Measurements from ENCODE around the gene POLRMT.
"Not testable (repeated sequence)": the region's sequence is repeated elsewhere in the genome, so short reads cannot be mapped to it uniquely, and the experiment has no call there.

POLRMT gene

GRCh38 chr19:590750-591098 lies 42.6 kb downstream of the POLRMT start:
- DNase-seq = no peak

- peak in 1 of 4 experiments; percentile 31 for DNase-seq
Measured at GRCh38 chr19:590396-590745, 43.0 kb downstream of the POLRMT start.

- no peak for DNase-seq
Measured at GRCh38 chr19:589693-590395, 43.5 kb downstream of the POLRMT start, which contains the start of gene HCN2. Gene HCN2, plus strand, starts transcription at chr19:589881. Its CDS starts 65 bp downstream, at chr19:589946.

DNA sequence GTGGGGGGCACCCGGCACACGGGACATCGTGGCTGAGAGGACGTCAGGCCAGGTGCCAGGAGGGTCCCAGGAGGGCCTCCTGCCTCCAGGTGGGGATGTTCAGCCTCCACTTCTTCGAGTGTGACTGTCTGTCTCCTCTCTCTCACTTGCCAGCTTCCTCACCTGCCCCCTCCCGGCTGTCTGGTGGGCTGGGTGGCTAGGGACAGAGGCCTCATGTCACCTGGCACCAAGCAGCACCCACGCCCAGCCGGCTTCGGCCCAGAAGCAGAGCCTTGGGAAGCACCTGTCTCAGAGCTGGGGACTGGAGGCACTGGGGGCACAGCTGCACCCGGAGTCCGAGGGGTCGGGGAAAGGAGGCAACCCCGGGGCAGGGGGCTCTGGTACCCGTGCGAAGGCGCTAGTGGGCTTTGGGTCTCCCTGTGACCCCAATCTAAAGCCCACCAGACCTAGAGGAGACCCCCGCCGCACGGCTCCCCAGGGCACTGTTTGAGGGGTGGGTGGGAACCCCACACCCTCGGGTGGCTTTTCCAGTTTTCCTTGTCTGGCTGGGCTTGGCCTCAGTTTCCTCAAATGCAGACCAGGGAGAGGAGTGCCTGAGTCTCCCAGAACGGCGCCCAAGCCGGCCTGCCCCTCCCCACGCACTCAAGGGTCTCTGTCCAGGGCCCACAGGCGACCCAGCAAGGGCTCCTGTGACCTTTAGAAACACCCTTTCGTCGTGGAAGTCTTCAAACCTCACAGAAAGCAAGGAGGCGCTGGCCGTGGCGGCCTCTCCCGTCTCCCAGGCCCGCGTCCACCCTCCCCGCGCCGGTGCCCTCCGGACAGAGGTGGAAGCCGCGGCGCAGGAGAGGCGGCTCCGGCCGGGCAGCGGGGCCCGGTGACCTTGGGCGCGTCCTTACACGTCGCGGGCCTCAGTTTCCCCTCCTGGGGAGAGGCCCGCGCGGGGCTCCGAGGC lies 44.3 kb downstream of the POLRMT start:
- DNase-seq = no peak

GRCh38 chr19:588093-588740 lies 45.1 kb downstream of the POLRMT start:
- DNase-seq = peak in 2 of 4 experiments; percentile 24 to 50

- DNase-seq = no peak
Measured at GRCh38 chr19:585551-586110, 47.7 kb downstream of the POLRMT start.

GRCh38 chr19:585146-585545 lies 48.2 kb downstream of the POLRMT start:
- not testable (repeated sequence) for DNase-seq

GRCh38 chr19:584240-585001 lies 48.9 kb downstream of the POLRMT start:
- peak in 3 of 4 experiments; percentile 31 to 66 (median 35) for DNase-seq

- no peak for DNase-seq
Measured at GRCh38 chr19:583968-584239, 49.4 kb downstream of the POLRMT start.

DNA sequence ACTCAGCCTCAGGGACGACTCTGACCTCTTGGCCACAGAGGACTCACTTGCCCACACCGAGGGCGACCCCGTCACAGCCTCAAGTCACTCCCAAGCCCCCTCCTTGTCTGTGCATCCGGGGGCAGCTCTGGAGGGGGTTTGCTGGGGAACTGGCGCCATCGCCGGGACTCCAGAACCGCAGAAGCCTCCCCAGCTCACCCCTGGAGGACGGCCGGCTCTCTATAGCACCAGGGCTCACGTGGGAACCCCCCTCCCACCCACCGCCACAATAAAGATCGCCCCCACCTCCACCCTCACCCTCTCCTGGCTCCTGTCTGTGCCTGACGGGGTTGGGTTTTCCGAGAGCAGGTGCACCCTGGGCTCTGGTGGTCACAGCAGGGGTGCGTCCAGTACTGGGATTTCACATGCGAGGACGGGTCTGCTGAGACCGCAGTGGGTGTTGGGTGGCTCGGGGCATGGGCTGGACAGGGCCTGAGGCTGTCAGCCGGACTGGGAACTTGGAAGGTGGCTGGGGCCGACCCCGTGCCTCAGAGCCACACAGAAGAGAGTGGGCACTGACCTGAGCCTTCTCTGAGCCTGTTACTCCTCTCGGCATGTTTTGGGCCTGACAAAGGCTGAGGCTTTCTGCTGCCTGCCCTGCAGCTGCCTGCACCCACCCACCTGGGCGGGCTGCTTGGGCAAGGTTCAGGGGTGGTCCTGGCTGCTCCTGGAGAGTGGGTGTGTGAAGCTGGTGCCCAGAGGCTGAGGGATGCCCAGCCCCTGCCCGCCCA lies 50.0 kb downstream of the POLRMT start:
- DNase-seq = no peak

- DNase-seq = no peak
Measured at GRCh38 chr19:582497-583197, 50.7 kb downstream of the POLRMT start.

GRCh38 chr19:581399-582111 lies 51.8 kb downstream of the POLRMT start:
- DNase-seq = no peak

GRCh38 chr19:580274-580835 lies 53.0 kb downstream of the POLRMT start:
- no peak for DNase-seq

DNA sequence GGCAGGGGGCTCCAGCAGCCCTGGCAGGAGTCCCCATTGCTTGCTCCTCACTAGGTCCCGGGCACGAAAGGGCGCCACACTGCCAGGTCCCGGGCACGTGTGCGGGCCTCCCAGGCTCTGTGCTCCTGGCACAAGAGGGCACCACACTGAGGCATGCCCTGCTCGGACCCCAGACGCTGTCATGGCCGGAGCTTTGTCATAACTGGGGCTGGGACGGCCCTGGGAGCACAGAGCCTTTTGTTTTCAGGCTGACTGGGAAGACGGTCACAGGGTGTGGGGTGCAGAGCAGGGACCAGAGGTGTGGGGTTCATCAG lies 53.5 kb downstream of the POLRMT start:
- DNase-seq = no peak

GRCh38 chr19:579111-579841 lies 54.1 kb downstream of the POLRMT start:
- no peak for DNase-seq

DNA sequence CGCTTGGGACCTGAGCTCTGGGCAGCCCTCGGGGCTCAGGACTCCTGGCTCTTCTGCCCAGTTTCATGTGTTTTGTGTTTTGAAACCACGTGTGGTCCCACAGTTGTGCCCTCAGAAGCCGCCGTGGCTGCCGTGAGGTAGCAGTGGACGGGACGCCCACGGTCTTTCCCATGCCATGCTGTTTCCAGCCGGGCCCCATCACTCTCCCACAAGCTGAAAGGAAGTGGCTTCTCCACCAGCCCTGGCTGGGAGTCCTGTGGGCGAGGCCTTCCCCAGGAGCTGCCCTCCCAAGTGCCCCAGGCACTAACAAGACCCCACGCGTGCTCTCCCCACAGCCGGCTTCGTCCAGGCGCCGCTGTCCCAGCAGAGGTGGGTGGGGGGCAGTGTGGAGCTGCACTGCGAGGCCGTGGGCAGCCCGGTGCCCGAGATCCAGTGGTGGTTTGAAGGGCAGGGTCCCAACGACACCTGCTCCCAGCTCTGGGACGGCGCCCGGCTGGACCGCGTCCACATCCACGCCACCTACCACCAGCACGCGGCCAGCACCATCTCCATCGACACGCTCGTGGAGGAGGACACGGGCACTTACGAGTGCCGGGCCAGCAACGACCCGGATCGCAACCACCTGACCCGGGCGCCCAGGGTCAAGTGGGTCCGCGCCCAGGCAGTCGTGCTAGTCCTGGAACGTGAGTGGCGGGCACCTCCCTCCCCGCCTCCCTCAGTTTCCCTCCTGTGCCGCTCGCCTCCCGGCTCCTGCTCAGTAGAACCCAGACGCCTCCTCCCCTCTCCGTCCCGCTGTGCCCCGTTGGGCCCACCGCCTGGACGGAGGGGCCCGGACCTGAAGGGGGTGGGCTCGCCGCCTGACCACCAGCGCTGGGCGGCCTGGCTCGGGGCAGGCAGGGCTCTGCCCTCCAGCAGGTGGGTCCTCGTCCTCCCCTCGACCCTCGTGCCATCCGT lies 55.6 kb downstream of the POLRMT start:
- DNase-seq = no peak

- DNase-seq = no peak
Measured at GRCh38 chr19:576768-577438, 56.4 kb downstream of the POLRMT start.

Measured in activated naive CD4-positive, alpha-beta T cell (primary cell).